AG10803 (cell line): ENCODE measurements around the gene TIGD1.

Source experiments
- DNase-seq: peaks from one replicate; pipeline ENCODE4 v3.0.0; 2010; ENCODE audit warnings: low read depth
- H3K4me3 ChIP-seq: 2 replicates; pipeline ENCODE4 v1.5.1; 2011; ENCODE audit warnings: mild to moderate bottlenecking, low read length, control low read depth
- CTCF ChIP-seq: conservative IDR thresholded peaks from 2 replicates; pipeline ENCODE4 v1.5.1; 2011; ENCODE audit warnings: mild to moderate bottlenecking, low read length, control low read depth, inconsistent platforms

TIGD1 gene

GRCh38 chr2:232551250-232551638, 887 bp upstream of the TIGD1 start:
- no peak for TF ChIP-seq CTCF
- H3K4me3 ChIP-seq: peak overlapping the region; percentile 95
- DNase-seq: no peak

- peak overlapping the region; percentile 95 for H3K4me3 ChIP-seq
- DNase-seq: no peak
- TF ChIP-seq CTCF: no peak
Measured at GRCh38 chr2:232549655-232550353, 553 bp downstream of the TIGD1 start.

- TF ChIP-seq CTCF: no peak
- H3K4me3 ChIP-seq: no peak overlapping the region
- DNase-seq: no peak
Measured at GRCh38 chr2:232547991-232548390, 2.4 kb downstream of the TIGD1 start.

GRCh38 chr2:232545511-232546375, 4.6 kb downstream of the TIGD1 start:
- DNase-seq: no peak
- TF ChIP-seq CTCF: no peak
- H3K4me3 ChIP-seq: no peak overlapping the region

GRCh38 chr2:232544674-232545073, 5.7 kb downstream of the TIGD1 start:
- TF ChIP-seq CTCF: no peak
- no peak for DNase-seq
- H3K4me3 ChIP-seq: no peak overlapping the region

- no peak overlapping the region for H3K4me3 ChIP-seq
- TF ChIP-seq CTCF: no peak
- DNase-seq: no peak
Measured at GRCh38 chr2:232543928-232544631, 6.3 kb downstream of the TIGD1 start.
